ENCODE results near the gene SP2.

SP2 gene

DNA sequence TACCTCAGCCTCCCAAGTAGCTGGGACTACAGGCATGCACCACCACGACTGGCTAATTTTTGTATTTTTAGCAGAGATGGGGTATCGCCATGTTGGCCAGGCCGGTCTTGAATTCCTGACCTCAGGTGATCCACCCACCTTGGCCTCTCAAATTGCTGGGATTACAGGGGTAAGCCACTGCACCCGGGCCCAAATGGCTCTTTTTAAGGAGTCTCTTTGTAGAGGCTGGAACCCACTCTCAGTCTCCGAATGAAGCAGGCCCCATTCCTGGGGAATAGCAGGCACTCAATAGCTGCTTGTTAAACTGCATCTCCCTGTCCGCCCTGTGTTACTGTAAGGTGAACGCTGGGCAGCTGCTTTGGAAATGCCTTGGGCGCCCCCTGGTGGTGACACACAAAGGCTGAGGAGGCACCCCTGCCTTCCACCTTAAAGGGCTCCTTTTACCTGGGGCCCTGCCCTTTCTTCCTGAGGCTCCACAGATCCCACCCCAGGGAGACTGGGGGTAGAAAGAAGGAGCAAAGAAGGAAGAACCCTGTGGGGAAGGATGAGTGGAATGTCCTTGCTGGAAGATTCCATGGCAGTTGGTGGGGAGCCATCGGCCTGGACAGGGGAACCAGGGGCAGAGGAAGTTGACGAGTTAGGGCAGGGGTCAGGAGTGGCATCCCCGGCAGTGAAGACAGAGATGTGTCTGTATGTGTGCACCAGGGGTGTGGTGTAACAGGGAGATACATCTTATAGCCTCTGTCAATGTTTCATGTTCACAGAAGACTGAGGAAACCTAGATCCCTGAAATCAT, 6.1 kb upstream of the SP2 start:
- peak; percentile 79 to 95 (median 89) for DNase-seq (ENCODE audit: low read depth in 3 of 3)

DNA sequence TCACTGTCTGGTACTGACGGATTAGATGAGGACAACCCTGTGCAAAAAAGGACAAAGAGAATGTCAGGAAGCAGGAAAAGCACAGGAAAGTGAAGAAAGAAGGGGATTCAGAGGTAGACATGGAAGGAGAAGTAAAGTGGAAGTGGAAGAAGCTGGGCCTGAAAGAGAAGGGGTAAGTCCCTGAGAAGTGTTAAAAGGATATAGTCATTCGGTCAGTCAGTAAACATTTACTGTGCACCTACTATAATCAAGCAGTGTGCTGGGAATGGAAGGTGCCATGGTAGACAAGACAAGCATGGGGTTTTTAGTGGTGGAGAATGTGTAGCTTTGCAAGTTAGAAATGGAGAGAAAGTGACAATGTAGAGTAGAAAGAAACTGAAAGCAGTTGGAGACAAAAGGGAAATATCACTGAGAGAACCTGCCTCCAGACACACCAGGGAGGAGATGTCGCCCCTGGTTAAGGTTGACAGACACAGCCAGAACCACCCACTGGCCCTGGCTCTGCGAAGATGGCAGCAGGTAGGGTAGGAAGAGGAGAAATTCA, 4.4 kb upstream of the SP2 start:
- DNase-seq (ENCODE audit: low read depth in 3 of 3) = no peak

DNA sequence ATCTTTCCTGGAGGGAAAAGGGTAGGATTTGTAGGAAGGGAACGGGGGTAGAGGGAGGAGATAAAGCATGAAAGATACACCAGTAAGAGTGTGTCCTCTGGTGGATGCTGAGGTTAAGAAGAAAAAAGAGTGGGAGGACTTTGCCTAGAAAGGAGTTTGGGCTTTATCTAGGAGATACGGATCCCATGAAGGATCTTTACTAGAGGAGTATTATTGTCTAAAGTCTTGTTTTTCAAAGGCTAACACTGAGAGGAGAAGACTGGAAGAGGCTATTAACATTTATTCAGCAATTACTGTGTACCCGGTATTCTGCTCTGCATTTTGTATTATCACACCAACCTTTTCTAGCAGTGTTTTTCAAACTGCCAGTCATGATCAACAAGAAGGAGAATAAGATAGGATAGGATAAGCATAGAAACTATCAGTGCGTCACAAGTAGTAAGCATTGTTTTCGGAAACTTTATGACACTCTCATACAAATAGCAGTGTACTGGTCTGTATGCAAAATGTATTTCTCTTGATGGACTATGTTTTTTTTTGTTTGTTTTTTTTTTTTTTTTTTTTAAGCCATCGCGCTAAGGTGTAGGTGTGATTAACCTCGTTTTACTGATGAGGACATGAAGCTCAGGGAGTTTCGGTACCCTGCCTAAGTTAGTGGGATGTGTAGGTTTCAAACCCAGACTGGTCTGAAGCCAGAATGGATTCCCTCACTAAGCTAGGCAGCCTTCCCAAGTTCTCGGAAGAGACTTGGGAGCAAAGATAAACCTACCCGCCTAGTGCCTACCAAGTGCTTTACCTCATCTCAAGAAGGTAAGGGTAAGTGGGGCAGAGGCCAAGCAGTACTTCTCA, 1.3 kb upstream of the SP2 start:
- DNase-seq (ENCODE audit: low read depth in 3 of 3) = no peak

DNA sequence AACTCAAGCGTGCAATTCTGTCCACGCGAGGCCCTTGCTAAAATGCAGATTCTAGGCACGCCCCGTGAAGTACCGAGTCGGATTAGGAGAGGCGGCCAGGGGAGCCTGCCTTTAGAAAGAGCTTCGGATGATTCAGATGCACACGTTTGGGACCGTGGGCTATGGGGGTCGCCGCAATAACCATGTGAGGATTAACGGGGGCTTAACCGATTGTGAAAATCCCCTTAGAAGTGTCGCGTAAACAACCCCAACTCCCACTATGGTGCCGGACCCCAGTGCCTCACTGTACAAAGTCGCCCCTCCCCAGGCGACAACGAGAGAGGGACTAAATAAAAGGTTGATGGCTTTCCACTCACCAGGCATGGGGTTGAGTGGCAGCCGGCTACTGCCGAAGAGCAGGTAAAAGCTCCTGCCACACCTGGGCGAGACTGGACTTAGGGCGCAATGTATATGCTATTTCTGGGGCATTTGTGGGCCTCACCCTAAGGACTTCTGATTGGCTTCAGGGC, 635 bp upstream of the SP2 start:
- no peak for DNase-seq (ENCODE audit: low read depth in 3 of 3)

DNA sequence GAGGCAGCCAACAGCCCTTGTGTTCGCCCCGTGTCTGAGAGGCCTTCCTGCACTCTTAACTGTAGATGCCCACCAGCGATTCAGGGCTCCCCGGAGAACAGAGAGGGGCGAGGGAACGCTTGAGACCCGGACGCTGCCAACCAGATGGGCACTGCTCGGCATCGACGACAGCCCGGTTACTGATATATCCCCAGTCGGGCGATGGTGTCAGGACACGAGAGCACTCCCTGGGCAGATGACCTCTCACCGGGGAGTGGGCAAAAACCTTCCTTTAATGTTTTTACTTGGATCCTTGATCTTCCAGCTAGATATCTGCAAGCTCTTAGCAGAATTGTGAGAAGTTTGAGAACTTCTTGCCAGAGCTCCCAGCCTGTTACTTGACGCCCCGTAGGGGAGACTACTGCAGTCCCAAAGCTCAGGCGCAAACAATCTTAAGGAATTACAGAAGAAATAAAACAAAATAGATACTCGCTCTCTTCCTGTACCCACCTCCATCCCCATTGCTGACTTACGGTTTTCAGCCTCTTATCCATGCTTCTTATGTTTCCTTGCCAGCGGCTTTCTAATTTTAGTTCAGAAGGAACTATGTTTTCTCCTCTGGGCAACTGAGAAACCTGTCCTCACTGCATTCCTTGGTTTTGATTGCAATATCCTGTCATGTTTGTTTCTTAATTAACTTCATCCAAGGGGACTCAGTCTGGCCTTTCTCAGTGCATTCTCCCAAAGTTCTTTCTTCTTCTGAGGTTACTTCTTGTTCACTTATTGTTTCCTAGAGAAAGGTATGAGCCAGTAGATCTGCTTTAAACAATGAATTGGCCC, 845 bp downstream of the SP2 start:
- no peak for DNase-seq (ENCODE audit: low read depth in 3 of 3)

DNA sequence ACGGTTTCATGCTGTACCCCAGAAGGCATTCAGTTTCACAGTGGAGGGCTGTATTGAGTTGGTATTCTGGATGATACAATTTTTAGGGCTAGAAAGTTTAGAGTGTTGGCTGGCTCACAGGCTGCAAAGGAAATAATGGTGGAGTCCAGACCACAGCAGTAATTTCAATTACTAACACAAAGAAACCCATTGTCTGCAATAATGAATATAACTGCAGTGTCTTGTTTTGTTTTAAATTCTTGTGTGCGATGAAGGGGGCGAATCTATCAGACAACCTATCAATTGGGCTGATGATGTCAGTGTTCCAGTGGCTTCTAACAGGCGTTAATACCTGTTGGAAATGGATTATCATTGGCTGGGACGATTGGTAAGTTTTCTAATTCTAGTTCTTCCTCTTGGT, 1.5 kb downstream of the SP2 start:
- no peak for DNase-seq (ENCODE audit: low read depth in 3 of 3)

DNA sequence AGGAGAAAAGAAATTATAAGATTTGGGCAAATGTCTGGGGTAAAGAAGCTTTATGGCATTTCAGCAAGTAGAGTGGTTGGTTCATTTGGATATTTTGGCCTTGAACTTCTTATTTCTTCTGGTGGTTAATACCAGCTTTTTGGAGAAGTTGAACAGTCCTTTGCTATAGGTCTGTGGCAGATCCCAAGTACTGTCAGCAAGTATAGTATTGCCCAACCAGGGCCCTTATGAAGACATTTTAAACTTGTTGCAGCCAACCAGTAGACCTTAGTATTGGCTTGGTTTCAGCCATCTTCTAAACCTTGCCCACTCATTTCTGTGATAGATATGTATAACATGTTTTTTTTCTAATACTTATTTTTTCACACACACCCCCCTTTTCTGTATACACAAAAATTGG, 2.2 kb downstream of the SP2 start:
- no peak for DNase-seq (ENCODE audit: low read depth in 3 of 3)

DNA sequence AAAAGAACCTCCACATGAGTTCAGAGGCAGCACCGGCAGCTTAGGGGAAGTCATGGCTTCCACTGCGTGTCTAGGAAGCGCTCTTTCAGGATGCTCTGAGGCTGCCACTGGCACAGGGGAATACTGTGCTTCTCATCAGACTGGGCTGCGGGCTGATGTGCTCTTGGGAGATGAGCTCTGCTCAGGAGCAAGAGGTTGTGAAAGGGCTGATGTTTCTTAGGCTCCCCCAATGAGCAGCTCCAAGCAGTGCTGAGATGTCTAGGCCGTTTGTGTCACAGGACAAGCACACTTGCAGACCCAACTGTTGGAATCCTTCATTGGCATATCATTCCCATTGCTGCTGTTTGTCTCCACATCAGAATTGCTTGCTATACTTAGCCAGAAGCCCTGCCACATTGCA, 3.6 kb downstream of the SP2 start:
- no peak for DNase-seq (ENCODE audit: low read depth in 3 of 3)

DNA sequence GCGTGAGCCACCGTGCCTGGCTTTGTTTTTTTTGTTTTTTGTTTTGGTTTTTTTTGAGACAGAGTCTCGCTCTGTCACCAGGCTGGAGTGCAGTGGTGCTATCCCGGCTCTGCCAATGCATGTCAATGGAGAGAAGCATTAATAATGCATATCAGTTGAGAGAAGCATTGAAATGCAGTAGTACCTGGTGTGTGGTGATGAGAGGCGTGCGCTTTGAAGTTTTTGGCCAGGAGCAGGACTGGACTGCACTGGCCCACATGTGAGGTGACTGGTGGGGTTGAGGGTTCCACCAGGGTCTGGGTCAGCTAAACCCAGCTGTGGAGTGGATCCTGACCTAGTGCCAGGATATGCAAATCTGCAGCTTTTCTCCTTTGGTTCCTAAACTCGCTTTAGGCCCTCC, 5.4 kb downstream of the SP2 start:
- DNase-seq (ENCODE audit: low read depth in 3 of 3) = no peak

DNA sequence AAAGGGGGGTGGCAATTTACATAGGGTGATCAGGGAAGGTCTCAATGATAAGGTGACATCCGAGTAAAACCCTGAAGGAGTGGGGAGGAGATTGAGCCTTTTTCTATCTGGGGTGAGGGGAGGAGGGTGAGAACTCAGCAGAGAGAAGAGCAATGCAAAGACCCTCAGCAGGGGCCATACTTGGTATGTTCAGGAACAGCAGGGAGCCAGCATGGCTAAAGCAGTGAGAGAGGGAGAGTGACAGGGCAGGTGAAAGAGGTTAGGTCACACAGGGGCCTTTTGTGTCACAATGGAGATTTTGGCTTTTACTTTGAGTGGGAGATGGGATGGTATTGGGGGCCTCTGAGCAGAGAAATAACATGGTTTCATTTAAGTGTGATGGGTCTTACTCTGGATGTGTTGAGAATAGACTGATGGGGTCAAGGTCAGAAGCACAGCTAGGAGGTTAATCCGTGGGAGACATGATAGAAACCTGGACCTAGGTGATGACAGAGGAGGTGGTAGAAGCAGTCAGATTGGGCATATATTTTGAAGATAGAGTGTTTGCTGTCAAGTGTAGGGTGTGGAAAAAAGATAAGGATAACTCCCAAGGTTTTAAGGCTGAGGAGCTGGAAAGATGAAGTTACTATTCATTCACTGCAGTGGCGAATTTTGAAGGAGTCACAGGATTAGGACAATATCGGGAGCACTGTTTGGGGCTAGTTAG, 6.2 kb downstream of the SP2 start:
- DNase-seq (ENCODE audit: low read depth in 3 of 3) = no peak

DNA sequence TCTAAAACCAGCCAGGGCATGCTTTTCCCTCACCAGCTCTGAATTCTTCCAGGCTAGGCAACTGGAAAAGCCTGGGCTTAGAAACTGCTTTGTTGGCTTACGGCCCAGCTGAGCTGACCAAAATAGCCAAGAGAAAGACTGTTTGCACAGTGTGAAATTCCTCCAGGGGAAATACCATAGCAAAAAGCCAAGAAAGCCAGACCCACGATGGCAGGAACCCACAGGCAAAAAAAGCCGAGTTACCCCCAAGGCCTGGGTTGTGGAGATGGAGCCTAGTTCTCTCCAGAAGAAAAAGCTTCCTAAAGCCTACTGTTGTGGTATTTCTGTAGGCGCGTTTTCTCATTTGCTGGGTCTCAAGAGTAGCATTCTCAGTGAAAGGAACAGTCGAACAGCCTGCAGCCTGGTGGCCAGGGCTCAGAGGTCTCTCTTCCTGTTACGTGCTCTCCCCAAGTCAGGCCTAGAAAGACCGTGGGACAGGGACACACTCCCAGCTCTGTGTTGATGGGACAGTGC, 9.2 kb downstream of the SP2 start:
- DNase-seq (ENCODE audit: low read depth in 3 of 3) = no peak

DNA sequence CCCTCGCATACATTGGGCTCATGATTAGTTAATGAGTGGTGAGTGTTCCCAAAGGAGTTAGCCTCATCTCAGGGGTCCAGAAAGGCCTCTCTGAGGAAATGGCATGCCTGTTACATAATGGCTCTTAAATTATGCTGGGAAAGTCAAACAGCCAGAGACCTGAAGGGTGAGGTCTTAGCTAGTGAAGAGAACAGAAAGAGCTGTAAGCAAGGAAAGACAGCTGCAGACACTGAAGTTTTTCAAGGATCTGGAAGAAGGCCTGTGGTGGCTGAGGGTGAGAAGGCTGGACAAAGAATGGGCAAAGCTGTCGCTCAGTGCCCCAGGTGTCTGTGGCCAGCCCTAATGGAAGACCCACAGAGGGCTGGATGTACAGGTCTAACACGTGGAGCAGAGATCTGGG, 10.4 kb downstream of the SP2 start:
- DNase-seq (ENCODE audit: low read depth in 3 of 3) = no peak

DNA sequence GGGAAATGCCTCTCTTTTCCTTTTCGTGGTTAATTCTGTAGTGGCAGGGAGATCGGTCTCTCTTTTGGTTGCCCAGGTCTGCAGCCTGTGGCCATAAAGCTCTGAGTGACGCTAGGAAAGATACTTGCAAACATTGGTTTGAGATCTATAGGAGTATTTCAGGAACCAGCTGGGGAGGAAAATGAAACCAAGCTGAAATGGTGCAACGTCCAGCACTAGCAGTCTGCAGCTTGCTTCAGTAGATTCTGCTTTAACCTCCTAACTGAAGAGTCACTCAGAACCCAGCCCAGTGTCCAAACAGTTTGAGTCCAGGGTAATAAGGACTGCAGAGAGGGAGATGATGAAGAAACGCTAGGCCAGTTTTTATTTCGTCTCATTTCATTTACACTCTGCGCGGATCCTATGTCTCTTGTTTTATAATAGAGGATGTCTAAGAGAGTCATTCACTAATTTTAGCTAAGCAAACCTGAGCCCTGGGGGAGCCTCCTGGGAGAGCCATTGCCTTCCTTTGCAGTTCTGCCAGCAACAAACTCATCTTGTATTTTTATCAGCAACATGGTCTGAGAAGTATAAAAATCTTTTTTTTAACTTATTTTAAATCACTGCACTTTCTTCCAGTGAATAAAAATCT, 12.0 kb downstream of the SP2 start:
- DNase-seq (ENCODE audit: low read depth in 3 of 3) = no peak

DNA sequence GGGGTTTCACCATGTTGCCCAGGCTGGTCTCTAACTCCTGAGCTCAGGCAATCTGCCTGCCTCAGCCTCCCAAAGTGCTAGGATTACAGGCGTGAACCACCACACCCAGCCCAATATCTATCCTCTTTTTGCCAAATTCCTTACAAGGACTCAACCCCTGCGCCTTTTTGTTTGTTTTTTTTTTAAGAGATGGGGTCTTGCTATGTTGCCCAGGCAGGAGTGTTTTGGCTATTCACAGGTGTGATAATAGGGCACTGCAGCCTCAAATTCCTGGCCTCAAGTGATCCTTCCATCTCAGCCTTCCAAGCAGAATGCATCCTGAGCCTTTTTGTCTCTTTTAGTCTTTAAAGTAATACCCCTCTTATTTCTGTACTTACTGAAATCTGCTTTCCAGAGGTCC, 17.0 kb downstream of the SP2 start:
- DNase-seq (ENCODE audit: low read depth in 3 of 3) = no peak

DNA sequence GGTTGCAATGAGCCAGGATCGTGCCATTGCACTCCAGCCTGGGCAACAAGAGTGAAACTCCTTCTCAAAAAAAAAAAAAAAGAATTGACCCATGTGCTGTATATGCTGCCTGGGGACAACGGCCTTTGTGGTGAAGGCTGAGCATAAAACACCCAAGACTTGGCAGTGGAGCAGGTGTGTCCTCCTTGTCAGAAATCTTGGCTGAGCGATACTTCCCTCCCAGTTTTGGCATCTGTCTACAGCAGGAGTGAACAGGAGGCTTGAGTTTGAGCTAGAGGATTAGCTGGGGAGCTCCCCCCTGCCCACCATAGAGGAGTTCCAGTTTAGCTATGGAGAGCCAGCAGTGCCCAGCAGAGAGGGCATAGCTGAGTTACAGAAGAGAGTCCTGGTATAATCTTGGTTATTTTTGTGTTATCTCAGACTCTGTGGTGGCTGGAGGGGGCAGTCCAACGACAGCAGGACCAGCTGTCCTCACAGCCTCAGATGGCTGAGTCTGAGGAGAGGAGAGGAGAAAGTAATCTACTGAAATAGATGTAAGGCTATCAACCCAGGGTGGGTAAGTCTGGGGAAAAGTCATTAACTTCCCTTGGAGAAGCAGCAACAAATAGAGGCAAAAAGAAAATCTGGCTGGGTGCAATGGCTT, 18.4 kb downstream of the SP2 start:
- no peak for DNase-seq (ENCODE audit: low read depth in 3 of 3)

DNA sequence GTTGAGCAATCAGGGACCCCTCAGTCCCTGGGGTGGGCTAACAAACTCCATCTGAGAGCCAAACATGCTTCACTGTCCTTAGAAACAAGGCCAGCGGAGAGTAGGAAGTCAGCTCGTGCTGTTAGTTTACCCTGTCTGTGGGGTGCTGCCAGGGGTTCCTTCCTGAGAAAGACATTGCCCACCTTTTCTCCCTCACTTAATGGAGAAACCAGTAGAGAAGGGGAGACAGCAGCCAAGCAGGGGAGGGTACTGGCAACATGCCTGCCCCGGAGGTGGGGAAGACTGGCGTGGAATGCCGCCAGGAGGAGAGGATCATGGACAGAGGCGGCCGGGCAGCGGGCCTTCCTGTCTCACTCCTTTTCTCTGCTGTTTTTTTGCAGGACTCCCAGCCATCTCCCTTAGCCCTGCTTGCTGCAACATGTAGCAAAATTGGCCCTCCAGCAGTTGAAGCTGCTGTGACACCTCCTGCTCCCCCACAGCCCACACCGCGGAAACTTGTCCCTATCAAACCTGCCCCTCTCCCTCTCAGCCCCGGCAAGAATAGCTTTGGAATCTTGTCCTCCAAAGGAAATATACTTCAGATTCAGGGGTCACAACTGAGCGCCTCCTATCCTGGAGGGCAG, 19.9 kb downstream of the SP2 start:
- no peak for DNase-seq (ENCODE audit: low read depth in 3 of 3)

DNA sequence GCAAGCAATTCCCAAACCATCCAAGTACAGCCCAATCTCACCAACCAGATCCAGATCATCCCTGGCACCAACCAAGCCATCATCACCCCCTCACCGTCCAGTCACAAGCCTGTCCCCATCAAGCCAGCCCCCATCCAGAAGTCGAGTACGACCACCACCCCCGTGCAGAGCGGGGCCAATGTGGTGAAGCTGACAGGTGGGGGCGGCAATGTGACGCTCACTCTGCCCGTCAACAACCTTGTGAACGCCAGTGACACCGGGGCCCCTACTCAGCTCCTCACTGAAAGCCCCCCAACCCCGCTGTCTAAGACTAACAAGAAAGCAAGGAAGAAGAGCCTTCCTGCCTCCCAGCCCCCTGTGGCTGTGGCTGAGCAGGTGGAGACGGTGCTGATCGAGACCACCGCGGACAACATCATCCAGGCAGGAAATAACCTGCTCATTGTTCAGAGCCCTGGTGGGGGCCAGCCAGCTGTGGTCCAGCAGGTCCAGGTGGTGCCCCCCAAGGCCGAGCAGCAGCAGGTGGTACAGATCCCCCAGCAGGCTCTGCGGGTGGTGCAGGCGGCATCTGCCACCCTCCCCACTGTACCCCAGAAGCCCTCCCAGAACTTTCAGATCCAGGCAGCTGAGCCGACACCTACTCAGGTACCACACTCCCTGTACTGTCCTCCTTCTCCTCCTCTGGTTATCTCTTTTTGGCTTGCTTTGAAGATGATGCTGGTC, 20.6 kb downstream of the SP2 start:
- DNase-seq (ENCODE audit: low read depth in 3 of 3) = no peak

DNA sequence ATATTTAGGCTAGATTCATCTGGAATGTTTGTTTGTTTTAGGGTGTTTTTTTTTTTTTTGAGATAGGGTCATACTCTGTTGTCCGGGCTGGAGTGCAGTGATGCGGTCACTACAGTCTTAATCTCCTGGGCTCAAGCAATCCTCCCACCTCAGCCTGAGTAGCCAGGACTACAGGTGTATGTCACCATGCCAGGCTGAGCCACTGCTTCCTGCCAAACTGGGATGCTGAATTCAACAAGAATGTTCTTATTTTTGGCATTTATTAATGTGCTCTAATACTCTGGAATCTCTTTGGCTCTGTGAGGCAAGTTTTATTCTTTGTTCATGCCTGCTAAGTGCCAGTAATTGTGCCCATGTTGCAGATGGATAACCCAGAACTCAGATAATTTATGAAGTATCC, 21.5 kb downstream of the SP2 start:
- DNase-seq (ENCODE audit: low read depth in 3 of 3) = no peak

DNA sequence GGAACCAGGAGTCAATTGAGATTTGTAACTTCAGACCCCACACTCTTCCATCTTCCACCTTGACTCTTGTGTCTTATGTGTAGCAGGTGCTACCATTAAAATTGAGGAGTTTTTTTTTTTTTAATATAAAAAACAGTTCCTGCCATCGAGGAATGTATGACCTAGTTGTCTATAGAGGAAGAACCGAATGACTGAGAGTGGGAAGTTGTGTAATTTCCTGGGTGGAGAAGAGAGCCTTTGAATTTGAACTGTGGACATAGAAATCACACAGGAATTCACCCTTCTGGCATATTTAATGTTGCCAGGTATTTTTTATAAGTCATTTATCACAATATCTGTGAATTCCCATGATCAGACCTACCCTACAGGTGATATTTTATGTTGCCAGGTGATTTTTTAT, 22.0 kb downstream of the SP2 start:
- no peak for DNase-seq (ENCODE audit: low read depth in 3 of 3)

Data from stimulated activated CD4-positive, alpha-beta T cell treated with anti-CD3 and anti-CD28 coated beads, TNF-alpha, amount 100 ng/mL, for 4 hours (primary cell).